Stimulated activated CD8-positive, alpha-beta memory T cell treated with anti-CD3 and anti-CD28 coated beads, Interleukin-15, amount 100 ng/mL, for 1 hour (primary cell): ENCODE data around the gene TOP2B.

ENCODE experiments used
- DNase-seq: peaks from one replicate; pipeline ENCODE4 v3.0.0-alpha.2; 2020; ENCODE audit warnings: low read depth

The TOP2B gene

DNA sequence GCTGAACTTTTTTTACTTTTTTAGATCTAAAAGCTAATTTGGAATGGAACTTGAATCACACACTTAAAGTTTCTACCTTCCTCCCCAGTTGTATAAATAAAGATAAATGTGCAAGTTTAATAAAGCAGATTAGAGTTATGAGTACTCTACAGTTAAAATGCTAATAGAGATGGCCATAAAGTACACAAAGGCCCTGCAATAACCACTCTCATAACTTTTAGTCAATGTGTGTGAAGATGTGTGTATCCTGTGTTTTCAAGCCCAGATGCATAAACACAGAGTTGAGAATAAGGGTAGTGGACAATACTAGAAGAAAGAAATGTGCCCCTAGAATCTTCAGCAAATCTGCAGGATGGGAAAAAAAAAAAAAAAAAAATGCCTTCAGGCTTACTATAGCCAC lies 45.3 kb downstream of the TOP2B start:
- no peak for DNase-seq

- DNase-seq = no peak
Measured at GRCh38 chr3:25618028-25618427, 46.7 kb downstream of the TOP2B start.

DNA sequence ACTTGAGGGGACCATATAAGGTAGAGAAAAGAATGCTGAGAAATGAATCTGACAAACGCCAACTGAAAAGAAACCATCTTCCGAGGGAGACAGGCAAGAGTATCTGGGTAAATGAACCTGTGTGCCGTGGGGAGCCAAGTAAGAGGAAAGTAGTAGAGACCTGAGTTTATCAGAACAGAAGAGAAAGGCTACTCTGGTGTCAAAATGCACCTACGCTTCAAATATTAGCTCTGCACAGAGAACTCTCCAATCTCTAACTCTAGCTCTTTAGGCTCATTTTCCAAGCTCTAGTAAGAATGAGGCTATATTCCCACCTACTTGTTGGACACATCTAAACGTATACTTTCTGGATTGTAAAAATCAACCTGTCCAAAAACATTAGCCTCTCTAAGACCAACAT lies 53.5 kb downstream of the TOP2B start:
- DNase-seq = no peak

DNA sequence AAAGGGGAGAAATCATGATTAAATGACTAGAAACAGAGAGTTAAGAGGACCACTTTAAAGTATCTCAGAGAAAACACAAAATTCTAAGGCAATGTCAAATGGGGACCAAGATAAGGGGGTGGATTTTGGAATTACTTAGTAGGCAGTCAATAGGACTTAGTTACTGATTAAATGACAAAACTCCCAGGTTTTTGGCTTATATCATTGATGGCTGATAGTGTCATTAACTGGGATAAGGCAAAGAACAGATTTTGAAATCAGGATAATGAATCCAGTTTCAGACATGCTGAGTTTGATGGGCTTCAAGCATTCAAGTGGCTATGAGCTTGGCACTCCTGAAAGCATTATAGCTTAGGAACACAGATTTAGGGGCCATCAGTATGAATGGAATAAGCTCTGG lies 53.9 kb downstream of the TOP2B start:
- DNase-seq = no peak

DNA sequence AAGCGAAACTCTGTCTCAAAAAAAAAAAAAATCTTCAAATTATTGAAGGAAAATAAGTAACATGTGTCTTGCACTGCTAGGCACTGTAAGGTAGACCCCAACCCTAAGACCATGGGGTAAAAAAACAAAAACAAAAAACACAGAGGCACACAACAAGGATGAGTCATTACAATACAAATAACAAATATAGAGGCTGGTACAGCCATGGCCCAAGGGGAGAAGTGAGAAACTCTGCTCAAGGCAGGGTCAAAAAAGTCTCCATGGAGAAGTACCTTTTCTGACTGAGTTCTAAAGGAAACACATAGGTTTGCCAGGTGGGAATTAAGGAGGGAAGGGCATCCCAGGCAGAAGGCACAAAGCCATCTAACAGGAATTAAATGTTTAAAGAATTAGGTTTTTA lies 54.5 kb downstream of the TOP2B start:
- no peak for DNase-seq

GRCh38 chr3:25604107-25604805 lies 60.5 kb downstream of the TOP2B start:
- no peak for DNase-seq

- DNase-seq = no peak
Measured at GRCh38 chr3:25603703-25604102, 61.0 kb downstream of the TOP2B start.

DNA sequence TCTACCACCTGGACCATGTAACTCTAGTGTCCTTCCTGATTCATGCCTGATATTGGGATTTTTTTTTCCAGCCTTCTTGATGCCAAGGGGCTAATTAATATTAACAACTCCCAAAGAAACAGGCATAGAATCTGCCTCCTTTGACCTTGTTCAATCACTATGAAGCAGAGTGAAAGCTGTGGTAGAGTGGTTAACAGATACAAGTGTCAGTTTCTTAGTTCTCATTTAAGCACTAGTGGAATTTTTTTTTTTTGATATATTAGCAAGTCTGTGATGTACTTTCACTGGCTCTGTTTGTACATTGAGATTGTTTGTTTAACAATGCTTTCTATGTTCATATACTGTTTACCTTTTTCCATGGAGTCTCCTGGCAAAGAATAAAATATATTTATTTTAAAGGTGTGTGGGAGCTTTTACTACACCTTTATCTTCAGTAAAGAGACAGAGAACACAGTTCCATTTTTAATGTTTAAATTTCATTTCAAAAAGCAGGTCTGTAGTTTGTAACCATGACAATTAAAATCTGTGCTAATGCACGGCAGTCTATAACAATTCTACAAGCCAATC lies 67.1 kb downstream of the TOP2B start:
- DNase-seq = no peak

DNA sequence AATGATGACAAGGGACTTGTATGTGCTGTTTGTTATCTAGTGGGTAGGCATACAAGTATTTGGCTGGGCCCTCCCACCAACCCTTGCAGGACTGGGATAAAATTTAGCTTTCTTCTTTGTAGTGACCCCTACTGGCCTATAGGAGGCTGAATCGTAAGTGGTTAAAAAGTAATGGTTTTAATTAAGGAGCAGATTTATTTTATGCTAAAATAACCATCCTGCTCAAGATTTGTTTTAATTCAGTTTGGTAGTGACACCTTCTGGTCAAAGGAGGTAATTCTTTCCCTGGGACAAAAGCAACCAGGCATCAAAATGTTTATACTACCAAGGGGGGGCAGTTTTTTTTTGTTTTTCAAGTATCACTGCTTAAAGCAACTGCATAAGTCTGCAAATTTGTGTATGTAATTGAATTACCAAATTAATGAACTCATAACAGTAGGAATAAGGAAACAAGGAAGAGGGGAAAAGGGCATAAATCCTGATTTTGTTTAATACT lies 70.7 kb downstream of the TOP2B start:
- DNase-seq = no peak

DNA sequence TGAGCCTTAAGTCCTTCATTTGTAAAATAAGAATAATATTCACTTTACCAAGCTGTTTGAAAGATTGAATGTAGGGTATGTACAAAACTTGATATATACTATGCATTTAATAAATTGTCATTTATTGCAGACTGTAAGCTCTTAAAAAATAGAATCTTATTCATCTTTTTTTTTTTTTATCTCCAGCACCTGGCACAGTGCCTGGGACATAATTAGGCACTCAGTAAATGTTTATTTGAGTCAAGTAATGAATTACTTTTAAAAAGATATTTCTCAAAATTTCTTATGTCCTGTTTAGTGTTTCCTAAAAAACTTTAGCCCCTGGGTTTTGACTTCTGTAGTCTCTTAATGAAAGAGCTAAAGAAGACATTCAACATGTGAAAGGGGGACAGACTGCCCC lies 71.7 kb downstream of the TOP2B start:
- DNase-seq = no peak

DNA sequence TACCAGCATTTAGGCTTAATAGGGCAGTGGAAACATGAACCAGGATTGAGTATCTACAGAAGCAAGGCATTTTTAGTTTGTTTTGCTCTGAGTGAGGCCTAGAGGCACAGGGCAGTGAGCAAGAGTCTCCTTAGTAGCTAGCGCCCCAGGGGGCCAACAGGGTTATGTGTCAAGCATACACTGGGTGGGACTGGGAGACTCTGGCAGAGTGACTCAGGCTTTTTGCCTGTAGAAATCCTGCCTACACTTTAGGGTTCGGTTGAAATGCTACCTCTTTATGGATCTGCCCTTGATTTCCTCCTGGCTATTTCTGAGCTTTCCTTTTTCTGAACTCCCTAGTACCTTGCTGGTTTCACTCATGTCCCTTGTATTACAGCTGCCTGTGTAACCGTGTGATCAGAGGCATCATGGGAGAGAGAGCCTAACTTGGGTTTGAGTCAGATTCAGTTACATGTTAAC lies 72.2 kb downstream of the TOP2B start:
- DNase-seq = no peak

DNA sequence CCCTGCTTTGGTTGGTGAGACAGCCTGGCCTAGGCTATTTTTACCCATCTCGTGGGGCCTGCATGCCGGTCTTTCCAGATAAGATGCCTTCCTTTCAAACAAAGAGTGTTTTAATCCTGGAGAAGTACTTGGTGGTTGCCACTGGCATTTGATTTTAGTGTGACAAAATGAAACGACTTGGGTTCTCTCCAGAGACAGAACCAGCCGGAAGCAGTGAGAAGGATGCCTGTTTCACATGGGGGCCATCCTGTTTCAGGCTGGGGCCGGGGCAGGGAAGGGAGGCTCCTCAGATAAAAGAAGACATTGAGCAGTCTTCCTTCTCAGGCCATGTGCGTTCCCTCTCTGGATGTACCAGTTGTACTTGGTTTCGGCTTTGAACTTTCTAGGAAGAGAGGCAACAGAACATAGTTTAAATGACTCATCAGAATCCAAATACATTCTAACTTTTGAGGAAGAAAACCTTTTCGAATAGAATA lies 74.9 kb downstream of the TOP2B start:
- DNase-seq = no peak

DNA sequence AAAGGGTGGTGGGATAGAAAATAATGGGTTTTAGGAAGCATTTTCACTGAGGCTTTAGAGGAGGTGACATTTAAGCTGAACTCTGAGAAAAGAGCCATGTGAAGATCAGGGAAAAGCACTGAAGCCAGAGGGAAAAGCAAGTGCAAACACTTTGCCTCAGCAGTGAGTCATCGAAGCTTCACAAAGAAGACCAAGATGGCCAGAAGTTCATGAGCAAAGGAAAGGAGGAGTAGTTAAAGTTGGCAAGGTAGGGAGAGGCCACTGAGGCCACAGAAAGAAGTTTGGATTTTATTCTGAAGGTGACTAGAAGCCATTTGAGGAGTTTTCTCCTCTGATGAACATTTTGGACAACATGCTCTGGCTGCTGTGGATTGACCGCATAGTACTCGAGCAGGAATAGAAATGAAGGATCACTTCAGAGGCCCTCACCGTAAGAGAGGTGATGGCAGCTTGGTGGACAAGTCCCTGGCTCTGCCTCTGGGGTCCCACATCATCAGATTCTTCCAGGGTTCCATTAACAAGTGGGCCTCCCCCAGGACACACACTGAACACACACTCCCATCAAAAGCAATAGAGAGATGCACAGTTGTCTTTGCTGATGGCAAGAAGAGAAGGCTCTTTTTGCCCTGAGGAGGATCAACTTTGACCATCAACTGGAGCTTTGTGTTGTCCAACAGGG lies 75.5 kb downstream of the TOP2B start:
- no peak for DNase-seq

DNA sequence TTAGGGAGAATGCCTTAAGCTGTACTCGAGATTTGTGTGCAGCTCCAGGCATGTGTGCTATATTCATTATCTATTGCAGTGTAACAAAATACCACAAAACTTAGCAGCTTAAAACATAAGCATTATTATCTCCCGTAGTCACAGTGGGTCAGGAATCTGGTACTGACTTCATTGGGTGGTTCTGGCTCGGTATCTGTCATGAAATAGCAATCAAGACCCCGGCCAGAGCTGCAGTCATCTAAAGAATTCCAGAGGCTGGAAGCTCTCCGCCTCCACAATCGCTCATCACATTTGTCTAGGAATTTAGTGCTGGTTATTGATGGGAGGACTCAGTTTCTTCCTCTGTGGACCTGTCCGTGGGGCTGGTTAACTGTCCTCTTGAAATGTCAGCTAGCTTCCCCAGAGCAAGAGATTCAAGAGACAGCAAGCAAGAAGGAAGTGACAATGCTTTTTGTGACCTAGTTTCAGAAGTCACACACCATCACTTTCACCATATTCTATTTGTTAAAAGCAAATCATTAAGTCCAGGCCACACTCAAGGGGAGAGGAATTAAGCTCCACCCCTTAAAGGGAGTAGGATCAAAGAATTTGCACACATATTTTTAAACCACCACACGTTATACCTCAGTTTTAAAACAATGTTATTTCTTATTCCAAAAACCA lies 76.1 kb downstream of the TOP2B start:
- no peak for DNase-seq

- no peak for DNase-seq
Measured at GRCh38 chr3:25587975-25588374, 76.7 kb downstream of the TOP2B start.

DNA sequence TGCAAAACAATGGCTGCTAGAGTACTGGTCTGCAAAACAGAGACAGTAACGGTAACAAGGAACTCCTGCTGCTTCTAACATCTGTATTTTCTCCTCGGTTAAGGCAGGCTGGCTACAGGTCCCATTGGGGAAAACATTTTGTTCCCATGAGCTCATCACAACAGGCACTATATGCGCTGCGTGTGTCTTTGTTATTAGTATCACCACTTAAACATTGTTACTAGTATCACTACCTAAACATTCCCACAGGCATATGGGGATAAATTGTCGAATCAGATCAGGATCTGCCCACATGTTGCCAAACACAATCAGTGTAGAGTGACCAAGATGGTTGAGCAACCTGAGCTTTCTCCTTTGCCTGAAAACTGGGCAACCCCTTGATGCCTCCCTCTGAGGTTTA lies 77.2 kb downstream of the TOP2B start:
- no peak for DNase-seq

GRCh38 chr3:25587094-25587493 lies 77.6 kb downstream of the TOP2B start:
- DNase-seq = no peak

DNA sequence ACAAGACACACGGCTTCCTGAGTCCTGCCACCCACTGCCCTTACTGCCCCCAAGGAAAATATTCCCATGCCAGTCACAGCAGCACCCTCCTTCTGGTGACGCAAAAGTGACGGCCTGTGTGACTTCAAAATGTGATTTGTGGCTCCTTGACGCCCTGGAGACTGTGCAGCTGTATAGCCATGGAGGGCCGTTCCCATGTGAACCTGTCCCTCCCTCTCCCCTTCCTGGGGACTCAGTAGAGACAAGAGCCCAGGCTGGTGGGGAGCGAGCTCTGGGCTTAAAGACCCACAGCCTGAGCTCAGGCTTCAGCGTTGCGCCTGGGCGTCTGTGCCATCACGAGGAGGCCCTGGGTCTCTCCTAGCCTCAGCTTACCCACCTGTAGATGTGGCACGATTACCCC lies 78.2 kb downstream of the TOP2B start:
- DNase-seq = no peak

DNA sequence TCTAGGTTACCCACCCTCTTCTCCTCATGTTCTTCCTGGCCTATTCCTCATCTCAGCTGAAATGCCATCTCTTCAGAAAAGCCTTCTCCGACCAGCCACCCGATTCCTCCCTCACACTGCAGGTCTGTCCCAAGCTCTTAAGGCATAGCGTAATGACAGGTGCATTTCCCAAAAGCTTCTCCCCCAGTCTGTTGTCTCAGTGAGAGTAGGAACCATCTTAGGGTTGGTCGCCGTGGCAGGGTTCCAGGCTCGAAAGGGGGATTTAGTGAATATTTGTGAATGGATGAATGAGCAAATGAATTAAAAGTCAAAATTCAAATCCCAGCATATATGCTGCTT lies 78.6 kb downstream of the TOP2B start:
- DNase-seq = no peak

DNA sequence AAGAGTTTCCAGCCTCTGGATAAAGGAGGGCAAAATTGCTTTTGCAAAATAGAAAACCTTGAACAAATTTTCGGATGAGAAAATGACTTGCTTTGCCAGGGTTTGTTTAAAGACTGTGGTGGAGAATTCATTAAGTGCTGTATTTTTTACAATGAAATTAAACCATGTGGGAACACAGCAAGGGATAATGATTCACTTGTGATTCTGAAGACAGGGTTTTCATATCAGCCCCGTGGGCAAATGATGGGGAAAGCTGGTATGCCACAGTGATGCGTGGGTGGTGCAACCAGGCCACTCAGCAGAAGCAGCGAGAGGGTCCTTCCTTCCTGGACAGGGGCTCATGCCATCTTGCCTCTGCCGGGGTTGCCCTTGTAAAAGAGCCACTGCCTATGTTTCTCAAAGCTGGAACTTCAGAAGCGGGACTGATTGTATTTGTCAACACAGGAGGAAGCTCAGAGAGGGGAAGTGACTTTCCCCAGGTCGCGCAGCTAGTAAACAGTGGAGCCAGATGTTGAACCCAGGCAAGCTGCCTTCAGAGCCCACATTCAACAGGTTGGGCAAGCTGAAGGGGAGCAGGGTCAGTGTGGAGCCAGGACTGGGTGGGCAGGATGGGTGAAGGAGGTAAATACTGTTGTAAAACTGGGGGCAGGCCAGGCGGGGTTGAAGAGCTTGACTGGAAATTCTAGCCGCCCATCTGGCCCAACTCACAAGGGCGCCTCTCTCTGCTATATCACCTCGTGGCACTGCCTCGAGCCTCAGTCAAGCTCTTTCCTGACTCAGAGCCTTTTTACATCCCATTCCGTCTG lies 79.1 kb downstream of the TOP2B start:
- no peak for DNase-seq

DNA sequence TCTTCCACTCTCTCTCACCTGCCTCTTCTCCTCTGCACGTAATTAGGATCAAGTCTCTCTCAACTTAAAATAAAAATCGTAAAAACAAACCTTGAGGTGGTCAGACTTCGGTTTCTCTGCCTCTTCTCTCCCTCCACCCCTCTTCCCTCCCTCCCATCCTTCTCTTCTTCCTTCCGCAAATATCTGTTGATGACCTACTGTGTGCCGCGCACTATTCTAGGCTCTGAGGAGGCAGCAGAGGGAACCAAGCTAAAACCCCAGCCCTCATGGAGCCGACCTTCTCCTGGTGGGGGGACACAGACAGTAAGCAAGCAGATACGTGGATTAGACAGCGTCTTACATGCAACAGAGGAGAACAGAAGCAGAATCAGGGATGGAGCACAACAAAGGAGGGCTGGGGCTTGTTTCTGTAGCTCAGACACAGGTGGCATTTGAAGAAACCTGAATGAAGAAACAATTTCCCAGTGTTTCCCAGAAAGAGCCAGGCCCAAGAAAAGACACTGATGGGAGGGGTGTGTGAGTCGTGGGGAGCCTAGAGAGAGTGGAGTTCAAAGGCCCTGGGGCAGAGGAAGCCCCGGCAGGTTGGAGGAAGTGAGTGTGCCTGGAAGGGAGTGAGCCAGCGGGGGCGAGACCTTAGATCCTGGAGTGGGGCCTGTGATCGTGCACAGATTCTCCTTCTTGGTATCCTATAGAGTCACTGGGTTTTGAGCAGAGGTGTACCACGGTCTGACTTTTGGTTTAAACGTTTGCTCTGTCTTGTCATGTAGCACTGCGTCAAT lies 80.5 kb downstream of the TOP2B start:
- no peak for DNase-seq
